Keratinocyte (primary cell): Measurements from ENCODE around the gene PCF11. TPM values are rescaled to one million over a fixed set of nuclear protein-coding genes. Genes with fewer than 3 reads are reported as not detected.
A peak's percentile ranks its signal among the peaks of the same experiment; 100 is the strongest.

Experiments used
- DNase-seq: peaks from one replicate; pipeline ENCODE4 v3.0.0-alpha.2; 2011; ENCODE audit warnings: low read depth, missing footprints, low spot score
- FAIRE-seq: peaks from 2 replicates; lab custom pipeline; 2011; peaks lifted over from hg19 to GRCh38; lab: Jason Lieb, UNC
- H2AFZ ChIP-seq: 2 replicates; pipeline ENCODE4 v1.6.0; 2012; ENCODE audit warnings: low read length, control low read depth, inconsistent platforms; ENCODE audit not compliant: control insufficient read depth
- H3K27ac ChIP-seq: 2 replicates; pipeline ENCODE4 v1.5.1; 2011; ENCODE audit warnings: low read length; ENCODE audit not compliant: control insufficient read depth, insufficient read depth
- H3K27me3 ChIP-seq: 3 replicates; pipeline ENCODE4 v1.6.0; 2011; ENCODE audit warnings: low read length; ENCODE audit not compliant: control insufficient read depth, insufficient read depth; ENCODE audit errors: extremely low read depth
- H3K36me3 ChIP-seq, 2 experiments: 2 replicates in 1 of 2; 3 replicates in 1 of 2; pipeline ENCODE4 v1.5.1; 2011; ENCODE audit warnings: low read length in 2 of 2, mild to moderate bottlenecking in 1 of 2; ENCODE audit not compliant: control insufficient read depth in 2 of 2, insufficient read depth in 2 of 2; ENCODE audit errors: extremely low read depth in 1 of 2
- H3K4me1 ChIP-seq: 3 replicates; pipeline ENCODE4 v1.5.1; 2011; ENCODE audit warnings: low read length; ENCODE audit not compliant: control insufficient read depth, insufficient read depth; ENCODE audit errors: extremely low read depth
- H3K4me2 ChIP-seq: 3 replicates; pipeline ENCODE4 v1.6.0; 2011; ENCODE audit warnings: low read depth, low read length; ENCODE audit not compliant: control insufficient read depth, insufficient read depth; ENCODE audit errors: extremely low read depth
- H3K4me3 ChIP-seq, 3 experiments: fragments of 200-600 bp in 1 of 3; sonication (generic) in 1 of 3; 2 replicates in 2 of 3; 3 replicates in 1 of 3; pipeline ENCODE4 v1.5.1; 2011 to 2016; ENCODE audit warnings: low read length in 3 of 3, mild to moderate bottlenecking in 3 of 3, control low read depth in 2 of 3, inconsistent platforms in 1 of 3, low read depth in 1 of 3, mixed read lengths in 1 of 3, mixed run types in 1 of 3, moderate library complexity in 1 of 3; ENCODE audit not compliant: control insufficient read depth in 2 of 3, insufficient read depth in 2 of 3; ENCODE audit errors: extremely low read depth in 1 of 3
- H3K79me2 ChIP-seq: 2 replicates; pipeline ENCODE4 v1.6.0; 2012; ENCODE audit warnings: low read length; ENCODE audit not compliant: control insufficient read depth, insufficient read depth
- H3K9ac ChIP-seq: 3 replicates; pipeline ENCODE4 v1.6.0; 2011; ENCODE audit warnings: low read length; ENCODE audit not compliant: control insufficient read depth, insufficient read depth; ENCODE audit errors: extremely low read depth
- H3K9me1 ChIP-seq: 3 replicates; pipeline ENCODE4 v1.6.0; 2011; ENCODE audit warnings: low read length; ENCODE audit not compliant: control insufficient read depth, insufficient read depth; ENCODE audit errors: extremely low read depth
- H3K9me3 ChIP-seq: 2 replicates; pipeline ENCODE4 v1.5.1; 2012; ENCODE audit warnings: low read depth, low read length; ENCODE audit not compliant: control insufficient read depth
- H4K20me1 ChIP-seq: 3 replicates; pipeline ENCODE4 v1.6.0; 2011; ENCODE audit warnings: low read length; ENCODE audit not compliant: control insufficient read depth, insufficient read depth; ENCODE audit errors: extremely low read depth
- CTCF ChIP-seq, 3 experiments: IDR thresholded peaks in 1 of 3; conservative IDR thresholded peaks in 1 of 3; optimal IDR thresholded peaks in 1 of 3; 2 replicates in 2 of 3; 3 replicates in 1 of 3; pipeline versions ENCODE3 to v1.5.1; 2011; ENCODE audit warnings: low read length in 3 of 3, mild to moderate bottlenecking in 3 of 3, moderate library complexity in 2 of 3, control low read depth in 1 of 3, inconsistent platforms in 1 of 3; ENCODE audit not compliant: insufficient read depth in 2 of 3; ENCODE audit errors: extremely low read depth in 1 of 3
- EZH2 ChIP-seq: IDR thresholded peaks from one replicate; pipeline ENCODE4 v1.6.1; 2012; ENCODE audit warnings: inconsistent platforms, mild to moderate bottlenecking, low read length, moderate library complexity
- dilution Hi-C: fragments of 300-500 bp; cut with MboI; formaldehyde crosslinking; loops from one replicate; pipeline ENCODE4 v1.7.0; 2020; ENCODE audit warnings: low sequenced_read_pairs; ENCODE audit not compliant: extremely low pct_ligation_motif_present
- polyA minus RNA-seq, 3 experiments: library from RNA; depleted of rRNA, polyadenylated mRNA; stranded (reverse); fragments of >200 nt; gene quantifications; 1 replicate in 1 of 3; 2 replicates in 1 of 3; 3 replicates in 1 of 3; pipeline ENCODE4 v1.2.3, GENCODE V29; 2011
- polyA plus RNA-seq, 5 experiments: library from polyadenylated mRNA; depleted of rRNA in 3 of 5; stranded (reverse) in 3 of 5; stranded (forward) in 1 of 5; unstranded in 1 of 5; fragments of >200 nt; gene quantifications; 1 replicate in 1 of 5; 2 replicates in 3 of 5; 3 replicates in 1 of 5; pipeline versions ENCODE4 v1.2.1 to v1.2.3, GENCODE V29; 2011 to 2012; ENCODE audit warnings: missing spikeins in 2 of 5, low read depth in 1 of 5, low replicate concordance in 1 of 5

Gene PCF11
- polyA plus RNA-seq (16.3 to 32.8 TPM (median 25.8 TPM) in 3 replicates), polyA minus RNA-seq (6.8 to 68.1 TPM (median 18.0 TPM) in 3 replicates)
- 197 TPM for polyA plus RNA-seq (2011; ENCODE audit: low read depth)
- polyA plus RNA-seq (2011; cell fraction: cytosol; rRNA removed), result 6.4 and 15.7 TPM in 2 replicates
- polyA plus RNA-seq (2011; cell fraction: nucleus; rRNA removed), result 67.5 and 84.3 TPM in 2 replicates
- polyA plus RNA-seq (2012; ENCODE audit: low replicate concordance), result 9.6 and 34.0 TPM in 2 replicates
- 14.0 TPM for polyA minus RNA-seq (2011; cell fraction: cytosol; rRNA and poly(A)+ RNA removed)
- 27.6 and 45.1 TPM in 2 replicates for polyA minus RNA-seq (2011; cell fraction: nucleus; rRNA and poly(A)+ RNA removed)

- dilution Hi-C loops, result no loop called here
- TF ChIP-seq EZH2, result no peak
- no peak for TF ChIP-seq CTCF (optimal IDR thresholded peaks at IDR 0.05 in 1 of 3, IDR thresholded peaks at IDR 0.05 in 1 of 3, conservative IDR thresholded peaks at IDR 0.05 in 1 of 3; ENCODE audit: extremely low read depth in 1 of 3, insufficient read depth in 2 of 3, low read length in 3 of 3)
- Histone ChIP-seq H2AFZ (peak within 1 kb of the TSS; percentile 64), H3K4me1 (peaks cover 23% of the 10 kb centered on the region), H3K9me3 (no peaks in the 10 kb centered on the region), H3K4me3 (peak within 1 kb of the TSS; percentile 93 to 100 (median 96)), H3K4me2 (peak within 1 kb of the TSS; percentile 93), H3K9ac (peak within 1 kb of the TSS; percentile 98), H3K79me2 (peaks cover 51% of the 10 kb centered on the region), H4K20me1 (peaks cover 20% of the 10 kb centered on the region), H3K27ac (peak within 1 kb of the TSS; percentile 98), H3K36me3 (peaks cover 0 to 19% of the 10 kb centered on the region in 2 experiments), H3K27me3 (no peaks in the 10 kb centered on the region), H3K9me1 (no peaks in the 10 kb centered on the region)
- DNase-seq, result no peak
- no peak for FAIRE-seq
These were observed at the start of gene PCF11 for GRCh38 chr11:83156996-83157593. PCF11 (plus strand) TSS chr11:83157131; CDS start chr11:83157440, 309 bp downstream.

GRCh38 chr11:83112886-83113285, 44.0 kb upstream of the PCF11 start:
- no peak for DNase-seq
- Histone ChIP-seq H3K27ac (no peak overlapping the region), H3K27me3 (no peaks in the 10 kb centered on the region), H3K9me3 (no peaks in the 10 kb centered on the region), H4K20me1 (no peaks in the 10 kb centered on the region), H3K4me1 (no peaks in the 10 kb centered on the region), H3K4me2 (no peak overlapping the region), H3K4me3 (no peak overlapping the region), H3K9ac (no peak overlapping the region), H2AFZ (no peak overlapping the region), H3K36me3 (no peaks in the 10 kb centered on the region), H3K79me2 (no peaks in the 10 kb centered on the region), H3K9me1 (no peaks in the 10 kb centered on the region)
- FAIRE-seq, result no peak
- TF ChIP-seq CTCF (optimal IDR thresholded peaks at IDR 0.05 in 1 of 3, IDR thresholded peaks at IDR 0.05 in 1 of 3, conservative IDR thresholded peaks at IDR 0.05 in 1 of 3; ENCODE audit: extremely low read depth in 1 of 3, insufficient read depth in 2 of 3, low read length in 3 of 3), result no peak
- no peak for TF ChIP-seq EZH2
- dilution Hi-C loops, result no loop called here
